Common myeloid progenitor, CD34-positive (primary cell): ENCODE data around the gene UNCX.

Experiments used
- CTCF ChIA-PET: fragments of 350-600 bp; sonication (Branson Sonifier 250); formaldehyde crosslinking; loops from one replicate; lab custom pipeline; 2021; ENCODE audit warnings: antibody characterized with exemption; lab: Charles Lee
- POLR2A ChIA-PET: fragments of 350-600 bp; sonication (Branson Sonifier 250); formaldehyde crosslinking; loops from one replicate; lab custom pipeline; 2021; ENCODE audit warnings: antibody characterized with exemption; lab: Charles Lee
- DNase-seq, 3 donors: peaks; one replicate each; pipeline versions ENCODE4 v3.0.0 to v3.0.0-alpha.2; 2013
- H3K27ac ChIP-seq, 2 experiments: 1 replicate in 1 of 2; 2 replicates in 1 of 2; pipeline ENCODE4 v1.7.0; 2013; ENCODE audit warnings: inconsistent platforms in 2 of 2, low read length in 2 of 2, mild to moderate bottlenecking in 2 of 2, low read depth in 1 of 2, moderate library complexity in 1 of 2; ENCODE audit not compliant: severe bottlenecking in 2 of 2, insufficient read depth in 1 of 2, poor library complexity in 1 of 2
- H3K27me3 ChIP-seq, 5 experiments: replicated peaks in 2 of 5; 1 replicate in 3 of 5; 2 replicates in 2 of 5; pipeline versions ENCODE4 v1.6.1 to v1.7.0; 2013; ENCODE audit warnings: low read length in 4 of 5, mild to moderate bottlenecking in 2 of 5, moderate library complexity in 2 of 5, inconsistent platforms in 1 of 5; ENCODE audit not compliant: insufficient read depth in 5 of 5, control insufficient read depth in 4 of 5
- H3K36me3 ChIP-seq, 4 experiments: 1 replicate in 2 of 4; 2 replicates in 2 of 4; pipeline versions ENCODE4 v1.6.1 to v1.7.0; 2013; ENCODE audit warnings: low read length in 3 of 4, control low read depth in 1 of 4, mild to moderate bottlenecking in 1 of 4; ENCODE audit not compliant: control insufficient read depth in 4 of 4, insufficient read depth in 4 of 4
- H3K4me1 ChIP-seq, 4 experiments: 1 replicate in 3 of 4; 2 replicates in 1 of 4; pipeline versions ENCODE4 v1.6.1 to v1.7.1; 2013; ENCODE audit warnings: low read length in 3 of 4, mild to moderate bottlenecking in 3 of 4, control low read depth in 1 of 4, inconsistent platforms in 1 of 4, moderate library complexity in 1 of 4; ENCODE audit not compliant: control insufficient read depth in 4 of 4, insufficient read depth in 4 of 4; ENCODE audit errors: control extremely low read depth in 1 of 4
- H3K4me3 ChIP-seq, 7 experiments: 1 replicate in 4 of 7; 2 replicates in 3 of 7; pipeline versions ENCODE4 v1.5.1 to v1.7.0; 2013; ENCODE audit warnings: mild to moderate bottlenecking in 7 of 7, low read length in 6 of 7, moderate library complexity in 6 of 7, inconsistent platforms in 2 of 7, low read depth in 2 of 7, control low read depth in 1 of 7; ENCODE audit not compliant: insufficient read depth in 4 of 7, control insufficient read depth in 1 of 7; ENCODE audit errors: extremely low read depth in 1 of 7
- H3K9me3 ChIP-seq, 5 experiments: 1 replicate in 4 of 5; 2 replicates in 1 of 5; pipeline versions ENCODE4 v1.6.1 to v1.7.1; 2013; ENCODE audit warnings: low read length in 4 of 5, mild to moderate bottlenecking in 2 of 5, inconsistent platforms in 1 of 5, low read depth in 1 of 5, moderate library complexity in 1 of 5; ENCODE audit not compliant: control insufficient read depth in 4 of 5, insufficient read depth in 2 of 5; ENCODE audit errors: control extremely low read depth in 1 of 5
- WGBS: methylation state at CpG from one replicate; pipeline ENCODE4 v1.1.5; 2013; ENCODE audit not compliant: insufficient coverage; 5-methylcytosine and 5-hydroxymethylcytosine counted together

The UNCX gene

GRCh38 chr7:1262441-1262840 is 29.8 kb downstream of the UNCX start:
- no peak for DNase-seq
- H3K27ac ChIP-seq, result no peak overlapping the region
- CTCF ChIA-PET, result interaction anchor here (0.7 to 1.7 kb wide), 4 partner anchors 9 to 142 kb away, joined by 3 to 8 read pairs (median 4); no protein-coding TSS in a partner anchor
- 87% methylated on average over 12 of the region's 13 CpGs for WGBS
- no peaks in the 10 kb centered on the region for H3K4me1 ChIP-seq
- no peaks in the 10 kb centered on the region for H3K36me3 ChIP-seq
- H3K4me3 ChIP-seq, result no peak overlapping the region
- POLR2A ChIA-PET, result interaction anchor here (0.6 kb wide), 1 partner anchor 14 kb away, joined by 3 read pairs; no protein-coding TSS in a partner anchor
- peaks cover 0 to 85% (median 8%) of the 10 kb centered on the region in 5 experiments for H3K27me3 ChIP-seq
- H3K9me3 ChIP-seq, result no peaks in the 10 kb centered on the region

DNA sequence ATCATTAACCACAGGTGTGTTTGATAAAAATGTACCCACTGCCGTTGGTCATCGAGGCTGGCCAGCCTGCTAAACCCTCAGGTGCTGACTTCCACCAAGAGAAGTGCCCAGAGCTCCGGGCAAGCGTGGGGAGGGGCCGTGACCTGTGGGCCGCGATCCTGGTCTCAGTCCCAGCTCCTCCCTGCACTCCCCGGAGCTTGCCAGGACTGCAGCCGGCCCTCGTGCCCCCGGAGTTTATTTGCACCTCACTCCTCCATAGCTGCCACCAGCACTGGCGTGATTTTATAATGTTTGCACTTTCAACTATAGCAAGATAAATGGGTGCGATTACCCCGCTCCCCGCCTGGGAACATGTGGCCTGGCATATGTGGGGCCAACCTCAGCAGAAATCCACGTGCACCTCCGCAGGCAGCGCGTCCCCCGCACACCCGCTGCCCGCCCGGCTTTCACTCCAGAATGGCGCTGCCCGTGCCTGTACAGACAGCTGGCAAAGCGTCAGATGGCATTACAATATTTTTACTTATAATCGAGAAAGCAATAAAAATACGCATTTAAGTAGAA is 30.8 kb downstream of the UNCX start:
- DNase-seq, result no peak
- H3K4me1 ChIP-seq, result no peaks in the 10 kb centered on the region
- no peaks in the 10 kb centered on the region for H3K36me3 ChIP-seq
- H3K4me3 ChIP-seq, result no peak overlapping the region
- no peak overlapping the region for H3K27ac ChIP-seq
- peaks cover 0 to 83% (median 5%) of the 10 kb centered on the region in 5 experiments for H3K27me3 ChIP-seq
- H3K9me3 ChIP-seq, result no peaks in the 10 kb centered on the region
- POLR2A ChIA-PET, result no interaction called here
- CTCF ChIA-PET, result interaction anchor here (1.3 to 1.7 kb wide), 3 partner anchors 10 to 26 kb away, joined by 3 to 8 read pairs (median 5); no protein-coding TSS in a partner anchor
- WGBS, result 83% methylated on average over 21 of the region's 28 CpGs

- Histone ChIP-seq H3K9me3 (no peaks in the 10 kb centered on the region), H3K4me3 (no peak overlapping the region), H3K27ac (no peak overlapping the region), H3K4me1 (no peaks in the 10 kb centered on the region), H3K27me3 (peaks cover 0 to 86% (median 4%) of the 10 kb centered on the region in 5 experiments), H3K36me3 (no peaks in the 10 kb centered on the region)
- 82% methylated on average over 24 of the region's 30 CpGs for WGBS
- POLR2A ChIA-PET, result interaction anchor here (0.6 kb wide), 1 partner anchor 13 kb away, joined by 3 read pairs; no protein-coding TSS in a partner anchor
- CTCF ChIA-PET, result no interaction called here
- DNase-seq, result no peak
These were observed 31.9 kb downstream of the UNCX start for GRCh38 chr7:1264345-1265280.

- DNase-seq, result no peak
- H3K27me3 ChIP-seq, result peaks cover 0 to 83% (median 3%) of the 10 kb centered on the region in 5 experiments
- H3K27ac ChIP-seq, result no peak overlapping the region
- no peaks in the 10 kb centered on the region for H3K36me3 ChIP-seq
- CTCF ChIA-PET, result no interaction called here
- peaks cover 0 to 2% (median 0%) of the 10 kb centered on the region in 5 experiments for H3K9me3 ChIP-seq
- 86% methylated on average over 22 of the region's 31 CpGs for WGBS
- no peaks in the 10 kb centered on the region for H3K4me1 ChIP-seq
- H3K4me3 ChIP-seq, result no peak overlapping the region
- POLR2A ChIA-PET, result no interaction called here
These were observed 34.6 kb downstream of the UNCX start for GRCh38 chr7:1267016-1267900.

DNA sequence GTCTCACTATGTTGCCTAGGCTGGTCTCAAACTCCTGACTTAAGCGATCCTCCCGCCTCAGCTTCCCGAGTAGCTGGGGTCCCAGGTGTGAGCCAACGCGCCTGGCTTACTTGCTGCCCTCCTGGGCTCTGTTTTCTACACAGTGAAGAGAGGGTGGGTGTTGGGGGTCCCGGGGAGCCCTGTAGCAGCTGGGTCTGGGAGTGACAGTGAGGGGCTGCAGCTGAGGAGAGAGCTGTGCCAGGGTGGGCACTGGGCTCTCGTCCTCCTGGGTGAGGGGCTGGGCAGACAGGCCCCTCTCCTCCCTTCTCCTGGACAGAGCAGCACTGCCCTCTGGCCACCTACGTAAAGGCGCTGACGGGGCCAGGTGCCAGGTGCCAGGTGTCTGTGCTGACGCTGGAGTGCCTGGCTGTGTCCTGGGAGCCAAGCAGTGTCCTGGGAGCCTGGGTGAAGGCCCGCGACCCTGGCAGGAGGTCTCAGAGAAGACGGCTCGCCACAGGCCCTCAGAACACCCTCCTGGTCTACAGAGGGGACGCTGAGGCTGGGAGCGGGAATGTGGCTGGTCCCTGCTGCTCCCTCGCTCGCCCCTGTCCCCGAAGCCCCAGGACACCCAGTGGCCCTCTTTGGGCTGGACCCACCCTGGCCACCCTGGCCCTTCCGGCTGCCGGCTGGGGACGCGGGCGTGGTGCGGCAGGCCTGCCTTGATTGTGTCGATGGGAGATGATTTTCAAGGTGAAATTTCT is 35.6 kb downstream of the UNCX start:
- ChIA-PET CTCF (no interaction called here), POLR2A (interaction anchor here (0.6 kb wide), 1 partner anchor 1077 kb away, joined by 3 read pairs; no protein-coding TSS in a partner anchor)
- 91% methylated on average over 21 of the region's 27 CpGs for WGBS
- no peaks in the 10 kb centered on the region for H3K4me1 ChIP-seq
- peaks cover 0 to 2% (median 0%) of the 10 kb centered on the region in 5 experiments for H3K9me3 ChIP-seq
- H3K36me3 ChIP-seq, result no peaks in the 10 kb centered on the region
- H3K4me3 ChIP-seq, result no peak overlapping the region
- DNase-seq, result no peak
- H3K27ac ChIP-seq, result no peak overlapping the region
- H3K27me3 ChIP-seq, result peaks cover 0 to 81% (median 3%) of the 10 kb centered on the region in 5 experiments

DNA sequence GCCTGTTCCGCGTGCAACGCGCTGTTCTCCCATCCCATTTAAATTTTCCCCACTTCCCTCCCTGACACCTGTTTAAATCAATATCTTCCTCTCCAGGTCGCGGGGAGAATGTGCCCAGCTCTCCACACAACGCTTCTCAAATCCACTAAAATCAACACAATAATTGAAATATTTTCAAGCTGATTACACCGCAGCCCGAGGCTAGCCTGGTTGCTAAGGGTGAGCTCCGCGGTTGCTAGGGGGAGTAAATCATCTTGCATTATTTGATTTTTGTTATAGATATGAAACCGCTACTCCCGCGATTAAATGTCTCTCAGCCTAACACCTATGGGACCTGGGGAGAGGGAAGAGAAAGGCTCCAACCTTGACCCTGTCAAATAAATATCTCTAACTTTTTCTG is 36.2 kb downstream of the UNCX start:
- no peak overlapping the region for H3K4me3 ChIP-seq
- 93% methylated on average over 6 of the region's 14 CpGs for WGBS
- H3K27ac ChIP-seq, result no peak overlapping the region
- ChIA-PET CTCF (no interaction called here), POLR2A (interaction anchor here (0.6 kb wide), 1 partner anchor 1076 kb away, joined by 3 read pairs; no protein-coding TSS in a partner anchor)
- H3K27me3 ChIP-seq, result peaks cover 0 to 75% (median 3%) of the 10 kb centered on the region in 5 experiments
- no peak for DNase-seq
- H3K4me1 ChIP-seq, result no peaks in the 10 kb centered on the region
- no peaks in the 10 kb centered on the region for H3K36me3 ChIP-seq
- H3K9me3 ChIP-seq, result peaks cover 0 to 2% (median 0%) of the 10 kb centered on the region in 5 experiments
